ENCODE data around the gene CIZ1. TPM values are rescaled to one million over a fixed set of nuclear protein-coding genes. Genes with fewer than 3 reads are reported as not detected.

Gene CIZ1
- total and polyA plus RNA-seq, 9 of the 15 experiments (the other 6 are each of a cell fraction or from before 2014, with no cell fraction given): 6.6 to 329 (median 87.8) TPM

DNA sequence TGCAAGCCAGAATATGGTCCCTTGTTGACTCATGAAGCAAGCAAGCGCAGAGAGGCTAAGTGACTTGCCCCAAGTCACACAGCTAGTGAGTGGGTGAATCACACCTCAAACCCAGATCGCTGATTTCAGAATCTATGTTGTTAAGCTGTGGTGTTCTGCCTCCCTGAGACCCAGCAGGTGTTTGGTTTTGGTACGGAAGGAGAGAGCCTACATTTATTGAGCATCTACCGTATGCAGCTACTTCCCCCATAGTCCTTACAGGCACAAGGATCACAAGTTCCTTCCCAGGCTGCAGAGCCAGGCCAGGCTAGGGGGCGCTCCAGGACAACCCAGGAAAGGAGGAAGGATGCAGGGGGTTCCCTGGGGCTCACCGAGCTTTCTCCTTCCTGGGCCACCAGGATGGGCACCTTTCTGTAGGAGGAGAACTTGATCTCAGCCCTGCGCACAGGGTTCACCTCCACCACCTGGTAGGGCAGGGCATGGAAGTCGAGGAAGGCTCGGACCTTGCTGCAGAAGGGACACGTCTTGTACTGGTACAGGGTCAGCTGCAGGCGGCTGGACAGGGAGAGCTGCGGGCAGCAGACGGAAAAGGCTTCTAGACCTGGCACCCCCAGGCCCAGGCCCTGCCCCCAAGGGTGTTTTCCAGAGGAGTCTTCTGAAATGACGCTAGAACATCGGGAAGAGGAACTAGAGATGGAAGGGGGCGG, 66.3 kb downstream of the CIZ1 start (continued):
- 0 out of 2 replicates have a peak, but pooled peaks have one; percentile 41 for TF ChIP-seq ZNF592 (IDR thresholded peaks at IDR 0.05)
- peak; percentile 19 for TF ChIP-seq TBP (optimal IDR thresholded peaks at IDR 0.05; ENCODE audit: low read depth, low read length)
- TF ChIP-seq BCOR (IDR thresholded peaks at IDR 0.05): peak; percentile 94
- 0 out of 2 replicates have a peak, but pooled peaks have one; percentile 42 for TF ChIP-seq ZNF143 (CRISPR knock-in tag; IDR thresholded peaks at IDR 0.05)
- TF ChIP-seq CTBP1 (IDR thresholded peaks at IDR 0.05; ENCODE audit: borderline replicate concordance): peak; percentile 59; the same call in 1 of the 2 replicates
- peak; percentile 19; the same call in 1 of the 2 replicates for TF ChIP-seq TCF3 (CRISPR knock-in tag; IDR thresholded peaks at IDR 0.05)
- TF ChIP-seq RCOR1 (IDR thresholded peaks at IDR 0.05; ENCODE audit: borderline replicate concordance in 1 of 2, low read depth in 2 of 2, low read length in 2 of 2): peak in 1 of 2 experiments; percentile 49; a peak in 1 of 4 replicates
- peak; percentile 25; the same call in 1 of the 2 replicates for TF ChIP-seq ZNF24 (IDR thresholded peaks at IDR 0.05)
- TF ChIP-seq NR2C1 (IDR thresholded peaks at IDR 0.05): peak; percentile 19; the same call in 1 of the 2 replicates
- no peak for TF ChIP-seq NR2C1 (tag; IDR thresholded peaks at IDR 0.05)
- TF ChIP-seq MAZ (CRISPR knock-in tag; conservative IDR thresholded peaks at IDR 0.05 in 1 of 2, IDR thresholded peaks at IDR 0.05 in 1 of 2): peak; percentile 16 to 72; a peak in 2 of 4 replicates
- TF ChIP-seq KLF16 (IDR thresholded peaks at IDR 0.05): peak; percentile 41; the same call in 1 of the 2 replicates
- 0 out of 2 replicates have a peak, but pooled peaks have one; percentile 9 for TF ChIP-seq RB1 (IDR thresholded peaks at IDR 0.05; ENCODE audit: low read depth)
- TF ChIP-seq, protein P1, sequence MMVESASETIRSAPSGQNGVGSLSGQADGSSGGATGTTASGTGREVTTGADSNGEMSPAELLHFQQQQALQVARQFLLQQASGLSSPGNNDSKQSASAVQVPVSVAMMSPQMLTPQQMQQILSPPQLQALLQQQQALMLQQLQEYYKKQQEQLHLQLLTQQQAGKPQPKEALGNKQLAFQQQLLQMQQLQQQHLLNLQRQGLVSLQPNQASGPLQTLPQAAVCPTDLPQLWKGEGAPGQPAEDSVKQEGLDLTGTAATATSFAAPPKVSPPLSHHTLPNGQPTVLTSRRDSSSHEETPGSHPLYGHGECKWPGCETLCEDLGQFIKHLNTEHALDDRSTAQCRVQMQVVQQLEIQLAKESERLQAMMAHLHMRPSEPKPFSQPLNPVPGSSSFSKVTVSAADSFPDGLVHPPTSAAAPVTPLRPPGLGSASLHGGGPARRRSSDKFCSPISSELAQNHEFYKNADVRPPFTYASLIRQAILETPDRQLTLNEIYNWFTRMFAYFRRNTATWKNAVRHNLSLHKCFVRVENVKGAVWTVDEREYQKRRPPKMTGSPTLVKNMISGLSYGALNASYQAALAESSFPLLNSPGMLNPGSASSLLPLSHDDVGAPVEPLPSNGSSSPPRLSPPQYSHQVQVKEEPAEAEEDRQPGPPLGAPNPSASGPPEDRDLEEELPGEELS (CRISPR knock-in tag; IDR thresholded peaks at IDR 0.05; ENCODE audit: borderline replicate concordance): no peak
- 0 out of 2 replicates have a peak, but pooled peaks have one; percentile 20 for TF ChIP-seq HDGF (IDR thresholded peaks at IDR 0.05)
- peak; percentile 6; the same call in 1 of the 2 replicates for TF ChIP-seq TEAD4 (IDR thresholded peaks at IDR 0.05; ENCODE audit: low read length)
- TF ChIP-seq TEAD4 (CRISPR knock-in tag; IDR thresholded peaks at IDR 0.05; ENCODE audit: borderline replicate concordance): no peak

All from K562 (cell line).